Activated T-cell treated with anti-CD3 and anti-CD28 coated beads, Interleukin-2, amount 50 U/mL, for 4 hours (primary cell): ENCODE data around the gene GPX8. TPM values are rescaled to one million over a fixed set of nuclear protein-coding genes. Genes with fewer than 3 reads are reported as not detected.

ENCODE experiments used
- ATAC-seq, 2 donors: fragments of 200-7000 bp; cut with Tn5 transposase; one replicate each; pipeline ENCODE4 v1.10.0; 2021
- DNase-seq: peaks from one replicate; pipeline ENCODE4 v3.0.0-alpha.2; 2020
- H3K27me3 Mint-ChIP-seq: one replicate; pipeline ENCODE4 v1.8.0; 2021; ENCODE audit warnings: low read depth, mixed read lengths
- H3K36me3 Mint-ChIP-seq: one replicate; pipeline ENCODE4 v1.8.0; 2022; ENCODE audit warnings: mixed read lengths; ENCODE audit not compliant: insufficient read depth
- H3K4me1 Mint-ChIP-seq: one replicate; pipeline ENCODE4 v1.8.0; 2021; ENCODE audit warnings: low read depth, mixed read lengths
- H3K4me3 Mint-ChIP-seq: one replicate; pipeline ENCODE4 v1.8.0; 2021; ENCODE audit warnings: mild to moderate bottlenecking, moderate library complexity, mixed read lengths
- H3K9me3 Mint-ChIP-seq: one replicate; pipeline ENCODE4 v1.8.0; 2021; ENCODE audit warnings: mixed read lengths
- total RNA-seq, 3 donors: library from RNA; stranded (reverse); gene quantifications; one replicate each; pipeline ENCODE4 v1.2.1, GENCODE V29; 2021

The GPX8 gene
- total RNA-seq, 3 donors from 2014 or later = 0.08 to 0.40 (median 0.16) TPM

DNA sequence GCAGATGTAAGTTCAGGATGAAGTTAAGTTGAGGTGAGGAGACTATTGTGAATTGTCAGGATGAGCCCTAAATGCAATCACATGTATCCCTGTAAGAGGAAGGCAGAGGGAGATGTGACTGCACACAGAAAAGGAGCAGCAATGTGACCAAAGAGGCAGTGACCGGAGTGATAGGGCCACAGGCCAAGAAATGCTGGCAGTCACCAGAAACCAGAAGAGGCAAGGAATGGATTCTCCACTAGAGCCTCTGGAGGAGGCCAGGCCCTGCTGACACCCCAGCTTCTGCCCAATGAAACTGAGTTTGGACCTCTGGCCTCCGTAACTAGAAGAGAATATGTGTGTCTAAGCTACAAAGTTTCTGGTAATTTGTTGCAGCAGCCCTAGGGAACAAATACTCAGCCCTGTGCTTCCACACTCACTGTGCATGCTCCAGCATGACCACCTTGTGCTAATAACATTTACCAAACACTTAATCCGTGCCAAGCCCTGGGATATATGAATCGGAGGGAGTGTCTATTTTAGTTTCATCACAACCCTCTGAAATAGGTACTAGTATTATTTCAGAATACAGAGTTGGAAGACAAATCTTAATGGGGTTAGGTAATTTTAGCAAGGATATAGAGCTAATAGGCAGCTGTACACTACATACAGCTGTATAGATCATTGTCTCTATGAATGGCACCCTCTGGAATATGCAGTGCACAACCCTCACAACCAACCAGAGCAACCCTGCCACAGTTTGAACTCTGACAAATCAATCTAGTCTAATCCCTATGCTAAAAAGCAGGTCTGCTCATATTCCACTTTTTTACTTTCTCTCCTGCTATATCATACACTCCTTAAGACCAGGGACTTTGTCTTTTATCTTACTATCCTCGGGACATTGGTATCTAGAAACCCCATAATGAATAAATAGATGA, 7.8 kb upstream of the GPX8 start:
- H3K9me3 Mint-ChIP-seq = no peaks in the 10 kb centered on the region
- no peak for ATAC-seq
- no peaks in the 10 kb centered on the region for H3K4me1 Mint-ChIP-seq
- H3K36me3 Mint-ChIP-seq = no peaks in the 10 kb centered on the region
- H3K4me3 Mint-ChIP-seq = no peak overlapping the region
- DNase-seq = no peak
- peaks cover 7% of the 10 kb centered on the region for H3K27me3 Mint-ChIP-seq

- no peak overlapping the region for H3K4me3 Mint-ChIP-seq
- DNase-seq = no peak
- no peaks in the 10 kb centered on the region for H3K9me3 Mint-ChIP-seq
- H3K27me3 Mint-ChIP-seq = peaks cover 11% of the 10 kb centered on the region
- H3K4me1 Mint-ChIP-seq = no peaks in the 10 kb centered on the region
- no peaks in the 10 kb centered on the region for H3K36me3 Mint-ChIP-seq
- no peak for ATAC-seq
Measured at GRCh38 chr5:55154873-55155272, 5.1 kb upstream of the GPX8 start.

DNA sequence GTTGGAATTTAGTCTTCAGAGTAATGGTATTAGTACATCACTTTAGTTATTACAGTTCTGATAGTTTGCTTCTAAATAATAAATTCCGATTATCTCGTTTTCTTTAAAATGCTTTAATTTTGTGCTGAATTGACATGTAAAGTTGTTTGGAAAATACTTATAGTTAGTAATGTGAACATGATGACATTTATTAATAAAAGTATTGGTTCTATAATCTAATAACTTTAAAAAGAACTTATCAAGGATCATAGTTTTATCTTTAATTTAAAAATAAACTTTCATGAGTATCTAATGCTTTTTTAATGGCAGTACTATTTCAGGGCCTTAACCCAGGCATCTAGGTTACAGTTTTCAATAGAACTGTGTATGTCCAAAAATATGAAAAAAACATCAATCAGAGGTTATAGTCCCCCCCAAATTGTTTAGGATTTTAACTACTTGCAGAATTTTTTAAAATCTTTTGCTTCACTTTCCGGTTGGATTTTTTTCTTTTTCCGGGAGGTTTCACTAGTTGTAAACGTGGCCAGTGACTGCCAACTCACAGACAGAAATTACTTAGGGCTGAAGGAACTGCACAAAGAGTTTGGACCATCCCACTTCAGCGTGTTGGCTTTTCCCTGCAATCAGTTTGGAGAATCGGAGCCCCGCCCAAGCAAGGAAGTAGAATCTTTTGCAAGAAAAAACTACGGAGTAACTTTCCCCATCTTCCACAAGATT, 680 bp downstream of the GPX8 start:
- H3K9me3 Mint-ChIP-seq = no peaks in the 10 kb centered on the region
- H3K36me3 Mint-ChIP-seq = no peaks in the 10 kb centered on the region
- no peak for DNase-seq
- no peaks in the 10 kb centered on the region for H3K4me1 Mint-ChIP-seq
- H3K4me3 Mint-ChIP-seq = no peak overlapping the region
- peaks cover 18% of the 10 kb centered on the region for H3K27me3 Mint-ChIP-seq
- ATAC-seq = no peak

DNA sequence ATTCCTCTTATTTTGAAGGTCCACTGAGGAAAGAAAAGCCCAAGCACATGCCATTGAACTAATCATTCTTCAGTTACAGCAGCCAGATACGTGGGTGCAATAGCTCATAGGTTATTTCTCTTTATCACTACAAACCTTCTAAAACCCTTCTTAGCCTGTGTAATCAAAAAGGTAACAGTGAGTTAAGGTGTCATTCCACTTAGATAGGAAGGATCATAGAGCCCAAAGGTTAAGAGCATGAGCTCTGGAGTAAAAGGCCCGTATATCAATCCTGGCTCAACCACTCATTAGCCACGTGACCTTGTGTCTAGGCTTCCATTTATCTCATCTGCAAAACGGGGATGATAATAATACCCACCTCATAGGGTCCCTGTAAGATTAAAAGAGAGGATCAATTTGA, 2.7 kb downstream of the GPX8 start:
- H3K9me3 Mint-ChIP-seq = no peaks in the 10 kb centered on the region
- ATAC-seq = no peak
- H3K4me1 Mint-ChIP-seq = no peaks in the 10 kb centered on the region
- H3K4me3 Mint-ChIP-seq = no peak overlapping the region
- H3K27me3 Mint-ChIP-seq = peaks cover 35% of the 10 kb centered on the region
- no peaks in the 10 kb centered on the region for H3K36me3 Mint-ChIP-seq
- DNase-seq = no peak

DNA sequence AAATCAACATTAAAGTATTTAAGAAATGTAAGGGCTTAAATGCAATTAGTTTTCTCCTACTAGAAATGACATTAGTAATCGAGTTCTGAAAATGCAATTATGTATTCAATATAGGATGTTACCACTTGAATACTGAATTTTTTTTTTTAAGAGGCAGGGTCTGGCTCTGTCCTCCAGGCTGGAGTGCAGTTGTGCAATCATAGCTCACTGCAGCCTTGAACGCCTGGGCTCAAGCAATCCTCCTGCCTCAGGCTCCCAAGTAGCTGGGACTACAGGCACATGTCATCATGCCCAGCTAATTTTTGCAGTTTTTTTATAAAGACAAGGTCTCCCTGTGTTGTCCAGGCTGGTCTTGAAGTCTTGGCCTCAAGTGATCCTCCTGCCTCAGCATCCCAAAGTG, 11.5 kb downstream of the GPX8 start:
- no peak overlapping the region for H3K4me3 Mint-ChIP-seq
- ATAC-seq (no peak), DNase-seq (no peak)
- H3K4me1 Mint-ChIP-seq = peaks cover 30% of the 10 kb centered on the region
- H3K27me3 Mint-ChIP-seq = peaks cover 67% of the 10 kb centered on the region
- H3K9me3 Mint-ChIP-seq = no peaks in the 10 kb centered on the region
- no peaks in the 10 kb centered on the region for H3K36me3 Mint-ChIP-seq

DNA sequence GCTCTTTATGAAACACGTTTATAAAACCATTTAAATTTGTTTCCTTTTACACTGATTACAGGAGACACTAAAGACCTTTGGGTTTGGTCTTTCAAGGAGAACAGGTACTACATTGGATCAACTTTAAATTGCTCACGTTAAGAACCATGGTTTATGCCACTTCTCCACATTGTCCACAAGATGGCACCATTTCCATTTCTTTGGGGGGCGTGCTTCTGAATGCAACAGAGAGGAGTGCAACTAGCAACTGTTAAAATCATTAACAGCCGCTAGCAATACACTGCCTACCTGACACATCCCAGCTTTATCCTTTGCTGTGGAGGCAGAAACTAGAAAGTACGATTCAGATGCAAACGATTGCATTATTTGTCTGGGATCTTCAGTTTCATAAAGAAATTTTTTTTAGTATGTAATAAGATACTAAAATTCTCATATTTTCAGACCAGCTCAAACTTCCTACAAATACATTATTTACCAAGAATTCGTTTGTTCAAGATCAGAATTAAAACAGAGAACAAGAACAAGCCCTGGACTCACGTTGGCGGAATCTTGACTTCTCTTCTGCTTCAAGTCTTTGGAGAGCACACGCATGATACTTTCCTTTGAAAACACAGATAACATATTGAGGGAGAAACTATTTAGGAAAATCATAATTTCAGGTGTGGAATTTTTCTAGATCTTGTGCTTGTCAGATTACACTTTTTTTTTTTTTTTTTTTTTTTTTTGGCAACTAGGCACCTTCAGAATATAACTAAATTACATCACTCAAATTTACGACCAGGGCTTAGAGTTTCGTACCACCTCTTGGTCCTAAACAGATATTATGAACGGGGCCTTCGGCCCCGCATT, 12.3 kb downstream of the GPX8 start:
- peak; percentile 59 to 69 for ATAC-seq
- Mint-ChIP-seq H3K4me3 (peak overlapping the region; percentile 84), H3K27me3 (peaks cover 68% of the 10 kb centered on the region), H3K36me3 (no peaks in the 10 kb centered on the region), H3K4me1 (peaks cover 34% of the 10 kb centered on the region), H3K9me3 (no peaks in the 10 kb centered on the region)
- peak; percentile 38 for DNase-seq

GRCh38 chr5:55172937-55173686, 13.1 kb downstream of the GPX8 start, which contains the start of gene CDC20B:
CDC20B (minus strand) TSS chr5:55173177; CDS start chr5:55173000, 177 bp downstream.
- Mint-ChIP-seq H3K27me3 (peaks cover 66% of the 10 kb centered on the region), H3K36me3 (no peaks in the 10 kb centered on the region), H3K4me3 (peak within 1 kb of the TSS; percentile 84), H3K4me1 (peaks cover 34% of the 10 kb centered on the region), H3K9me3 (no peaks in the 10 kb centered on the region)
- ATAC-seq (peak; percentile 90 to 91), DNase-seq (peak; percentile 72)

DNA sequence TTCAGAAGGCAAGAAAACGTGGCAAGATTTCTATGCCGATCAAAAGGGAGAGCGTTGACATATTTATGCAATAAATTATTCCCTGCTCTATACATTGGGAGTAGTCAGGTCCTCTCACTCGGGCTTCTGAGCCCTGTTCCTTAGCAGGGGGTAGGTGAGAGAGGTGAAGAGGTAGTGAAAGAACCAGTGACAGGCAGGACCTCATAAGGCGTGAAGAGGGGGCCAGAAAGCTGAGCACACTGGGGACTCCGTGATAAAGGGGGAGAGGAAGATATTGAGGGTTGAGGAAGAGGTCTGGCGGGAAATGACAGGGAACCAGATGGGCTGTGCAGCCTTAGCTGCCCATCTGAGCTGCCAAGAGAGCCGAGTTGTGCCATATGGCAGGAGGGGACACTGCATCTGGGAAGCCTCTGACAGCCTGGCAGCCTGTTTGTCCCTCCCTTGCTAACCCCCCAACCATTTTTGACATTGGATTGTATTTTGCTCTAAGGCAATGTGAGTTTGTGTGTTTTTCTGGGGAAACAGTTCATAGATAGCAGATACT, 13.8 kb downstream of the GPX8 start:
- Mint-ChIP-seq H3K9me3 (no peaks in the 10 kb centered on the region), H3K4me1 (peaks cover 34% of the 10 kb centered on the region), H3K36me3 (no peaks in the 10 kb centered on the region), H3K4me3 (peak overlapping the region; percentile 82), H3K27me3 (peaks cover 66% of the 10 kb centered on the region)
- DNase-seq (no peak), ATAC-seq (no peak)

GRCh38 chr5:55175781-55176175, 15.8 kb downstream of the GPX8 start:
- Mint-ChIP-seq H3K4me3 (no peak overlapping the region), H3K36me3 (no peaks in the 10 kb centered on the region), H3K27me3 (peaks cover 75% of the 10 kb centered on the region), H3K4me1 (peaks cover 31% of the 10 kb centered on the region), H3K9me3 (no peaks in the 10 kb centered on the region)
- no peak for ATAC-seq
- no peak for DNase-seq

- ATAC-seq = peak; percentile 30 to 47
Measured at GRCh38 chr5:55176176-55176818, 16.3 kb downstream of the GPX8 start.

DNA sequence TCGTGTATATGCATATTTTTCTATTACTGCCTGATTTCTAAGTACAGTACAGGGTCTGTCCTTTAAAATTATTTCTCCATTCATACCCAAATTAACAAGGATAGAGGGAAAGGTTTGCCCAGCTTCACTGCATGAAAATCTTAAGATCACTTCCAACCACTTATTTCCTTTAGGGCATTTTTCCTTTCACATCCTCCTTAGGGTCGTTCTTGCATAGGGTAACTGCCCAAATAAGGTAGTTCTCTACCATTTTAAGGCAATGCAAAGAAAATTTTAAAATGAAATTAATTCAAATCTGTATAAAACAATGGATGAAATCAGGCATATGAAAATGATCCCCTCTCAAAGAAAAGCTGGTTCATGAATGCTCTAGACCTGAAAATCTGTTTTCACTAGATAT, 17.1 kb downstream of the GPX8 start:
- Mint-ChIP-seq H3K4me3 (peak overlapping the region; percentile 27), H3K9me3 (no peaks in the 10 kb centered on the region), H3K36me3 (no peaks in the 10 kb centered on the region), H3K27me3 (peaks cover 77% of the 10 kb centered on the region), H3K4me1 (peaks cover 30% of the 10 kb centered on the region)
- ATAC-seq (no peak), DNase-seq (no peak)

More at GRCh38 chr5:55176176-55176818, 16.3 kb downstream of the GPX8 start:
- no peak for DNase-seq
- H3K4me3 Mint-ChIP-seq = peak overlapping the region; percentile 43
- peaks cover 31% of the 10 kb centered on the region for H3K4me1 Mint-ChIP-seq
- peaks cover 74% of the 10 kb centered on the region for H3K27me3 Mint-ChIP-seq
- no peaks in the 10 kb centered on the region for H3K36me3 Mint-ChIP-seq
- no peaks in the 10 kb centered on the region for H3K9me3 Mint-ChIP-seq

DNA sequence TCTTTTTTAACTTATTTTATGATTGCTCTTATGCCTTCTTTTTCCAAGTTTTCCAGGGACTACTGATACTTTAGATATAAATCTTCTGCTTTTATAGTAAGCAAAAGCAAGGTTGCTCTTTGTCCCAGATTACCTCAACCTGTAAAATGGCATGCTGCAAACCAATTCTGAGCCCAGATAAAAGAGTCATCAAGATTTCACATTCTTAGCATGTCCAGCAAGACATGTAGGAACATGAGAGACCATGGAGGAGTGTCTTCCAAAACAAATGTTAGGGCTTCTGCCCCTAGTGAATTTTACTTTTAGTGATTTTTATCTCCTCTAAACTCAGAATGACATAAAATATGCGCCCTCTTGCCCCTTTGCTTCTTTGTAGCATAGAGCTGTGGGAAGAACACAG, 20.0 kb downstream of the GPX8 start:
- ATAC-seq (no peak), DNase-seq (no peak)
- peaks cover 4% of the 10 kb centered on the region for H3K9me3 Mint-ChIP-seq
- peaks cover 67% of the 10 kb centered on the region for H3K27me3 Mint-ChIP-seq
- no peaks in the 10 kb centered on the region for H3K36me3 Mint-ChIP-seq
- peaks cover 15% of the 10 kb centered on the region for H3K4me1 Mint-ChIP-seq
- no peak overlapping the region for H3K4me3 Mint-ChIP-seq

GRCh38 chr5:55187370-55187769, 27.4 kb downstream of the GPX8 start:
- Mint-ChIP-seq H3K36me3 (no peaks in the 10 kb centered on the region), H3K27me3 (peaks cover 50% of the 10 kb centered on the region), H3K4me1 (no peaks in the 10 kb centered on the region), H3K9me3 (peaks cover 4% of the 10 kb centered on the region), H3K4me3 (no peak overlapping the region)
- DNase-seq = no peak
- ATAC-seq = no peak
